Measurements from ENCODE around the gene LTB. TPM values are rescaled to one million over a fixed set of nuclear protein-coding genes. Genes with fewer than 3 reads are reported as not detected.

Gene LTB
- total and polyA plus RNA-seq, 2 of the 13 experiments (the other 11 are each of a cell fraction or from before 2014, with no cell fraction given), result 0.09 to 0.22 TPM

GRCh38 chr6:31546339-31546957 lies 35.8 kb downstream of the LTB start, which contains the start of gene ATP6V1G2 (continued):
- TF ChIP-seq REPIN1 (CRISPR knock-in tag; IDR thresholded peaks at IDR 0.05; ENCODE audit: borderline replicate concordance, low read depth), result peak; percentile 76; the same call in 1 of the 2 replicates
- TF ChIP-seq DBP (CRISPR knock-in tag; IDR thresholded peaks at IDR 0.05; ENCODE audit: not compliant biosample characterization), result no peak
- TF ChIP-seq MTF2 (CRISPR knock-in tag; IDR thresholded peaks at IDR 0.05; ENCODE audit: borderline replicate concordance), result no peak
- peak; percentile 61; the same call in 1 of the 2 replicates for TF ChIP-seq MYPOP (CRISPR knock-in tag; IDR thresholded peaks at IDR 0.05)
- TF ChIP-seq MXD4 (CRISPR knock-in tag; IDR thresholded peaks at IDR 0.05), result 0 out of 2 replicates have a peak, but pooled peaks have one; percentile 10
- no peak for TF ChIP-seq REST (IDR thresholded peaks at IDR 0.05; ENCODE audit: borderline replicate concordance in 1 of 2, low read depth in 1 of 2, low read length in 2 of 2)
- no peak for TF ChIP-seq RARA (CRISPR knock-in tag; IDR thresholded peaks at IDR 0.05)
- TF ChIP-seq NCOA1 (CRISPR knock-in tag; IDR thresholded peaks at IDR 0.05), result peak; percentile 77; the same call in 1 of the 2 replicates
- 0 out of 2 replicates have a peak, but pooled peaks have one; percentile 30 for TF ChIP-seq RFX5 (IDR thresholded peaks at IDR 0.05; ENCODE audit: low read depth, low read length)
- TF ChIP-seq ARID3A (IDR thresholded peaks at IDR 0.05; ENCODE audit: low read depth, low read length), result peak; percentile 61; the same call in 1 of the 2 replicates
- no peak; the same call in 1 of the 2 replicates for TF ChIP-seq ZBTB26 (CRISPR knock-in tag; IDR thresholded peaks at IDR 0.05; ENCODE audit: borderline replicate concordance)
- TF ChIP-seq, protein P1, sequence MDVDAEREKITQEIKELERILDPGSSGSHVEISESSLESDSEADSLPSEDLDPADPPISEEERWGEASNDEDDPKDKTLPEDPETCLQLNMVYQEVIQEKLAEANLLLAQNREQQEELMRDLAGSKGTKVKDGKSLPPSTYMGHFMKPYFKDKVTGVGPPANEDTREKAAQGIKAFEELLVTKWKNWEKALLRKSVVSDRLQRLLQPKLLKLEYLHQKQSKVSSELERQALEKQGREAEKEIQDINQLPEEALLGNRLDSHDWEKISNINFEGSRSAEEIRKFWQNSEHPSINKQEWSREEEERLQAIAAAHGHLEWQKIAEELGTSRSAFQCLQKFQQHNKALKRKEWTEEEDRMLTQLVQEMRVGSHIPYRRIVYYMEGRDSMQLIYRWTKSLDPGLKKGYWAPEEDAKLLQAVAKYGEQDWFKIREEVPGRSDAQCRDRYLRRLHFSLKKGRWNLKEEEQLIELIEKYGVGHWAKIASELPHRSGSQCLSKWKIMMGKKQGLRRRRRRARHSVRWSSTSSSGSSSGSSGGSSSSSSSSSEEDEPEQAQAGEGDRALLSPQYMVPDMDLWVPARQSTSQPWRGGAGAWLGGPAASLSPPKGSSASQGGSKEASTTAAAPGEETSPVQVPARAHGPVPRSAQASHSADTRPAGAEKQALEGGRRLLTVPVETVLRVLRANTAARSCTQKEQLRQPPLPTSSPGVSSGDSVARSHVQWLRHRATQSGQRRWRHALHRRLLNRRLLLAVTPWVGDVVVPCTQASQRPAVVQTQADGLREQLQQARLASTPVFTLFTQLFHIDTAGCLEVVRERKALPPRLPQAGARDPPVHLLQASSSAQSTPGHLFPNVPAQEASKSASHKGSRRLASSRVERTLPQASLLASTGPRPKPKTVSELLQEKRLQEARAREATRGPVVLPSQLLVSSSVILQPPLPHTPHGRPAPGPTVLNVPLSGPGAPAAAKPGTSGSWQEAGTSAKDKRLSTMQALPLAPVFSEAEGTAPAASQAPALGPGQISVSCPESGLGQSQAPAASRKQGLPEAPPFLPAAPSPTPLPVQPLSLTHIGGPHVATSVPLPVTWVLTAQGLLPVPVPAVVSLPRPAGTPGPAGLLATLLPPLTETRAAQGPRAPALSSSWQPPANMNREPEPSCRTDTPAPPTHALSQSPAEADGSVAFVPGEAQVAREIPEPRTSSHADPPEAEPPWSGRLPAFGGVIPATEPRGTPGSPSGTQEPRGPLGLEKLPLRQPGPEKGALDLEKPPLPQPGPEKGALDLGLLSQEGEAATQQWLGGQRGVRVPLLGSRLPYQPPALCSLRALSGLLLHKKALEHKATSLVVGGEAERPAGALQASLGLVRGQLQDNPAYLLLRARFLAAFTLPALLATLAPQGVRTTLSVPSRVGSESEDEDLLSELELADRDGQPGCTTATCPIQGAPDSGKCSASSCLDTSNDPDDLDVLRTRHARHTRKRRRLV (CRISPR knock-in tag; IDR thresholded peaks at IDR 0.05), result no peak
